H9 (cell line): ENCODE measurements around the gene CAMTA1. TPM values are rescaled to one million over a fixed set of nuclear protein-coding genes. Genes with fewer than 3 reads are reported as not detected.

Experiments
- DNase-seq: peaks from one replicate; pipeline ENCODE4 v3.0.0-alpha.2; 2017
- H2AFZ ChIP-seq: one replicate; pipeline ENCODE4 v1.6.1; 2013; ENCODE audit warnings: mild to moderate bottlenecking, low read length, control low read depth, moderate library complexity
- H2AK5ac ChIP-seq: 2 replicates; pipeline ENCODE4 v1.6.1; 2013; ENCODE audit warnings: low read length, control low read depth, mixed read lengths; ENCODE audit not compliant: insufficient read length
- H2BK120ac ChIP-seq: one replicate; pipeline ENCODE4 v1.6.1; 2013; ENCODE audit warnings: low read depth, mild to moderate bottlenecking, low read length, control low read depth, inconsistent platforms; ENCODE audit not compliant: poor library complexity, severe bottlenecking
- H2BK12ac ChIP-seq: 2 replicates; pipeline ENCODE4 v1.6.1; 2013; ENCODE audit warnings: low read length, control low read depth, mixed read lengths, low read depth; ENCODE audit not compliant: insufficient read length
- H2BK15ac ChIP-seq: 2 replicates; pipeline ENCODE4 v1.6.1; 2013; ENCODE audit warnings: low read depth, low read length, control low read depth
- H2BK20ac ChIP-seq: one replicate; pipeline ENCODE4 v1.6.1; 2013; ENCODE audit warnings: low read depth, mild to moderate bottlenecking, low read length, control low read depth, inconsistent platforms; ENCODE audit not compliant: poor library complexity, severe bottlenecking
- H2BK5ac ChIP-seq: 2 replicates; pipeline ENCODE4 v1.6.1; 2013; ENCODE audit warnings: low read length, control low read depth, mixed read lengths; ENCODE audit not compliant: insufficient read length
- H3K14ac ChIP-seq: 2 replicates; pipeline ENCODE4 v1.6.1; 2013; ENCODE audit warnings: low read length, control low read depth; ENCODE audit not compliant: insufficient read depth
- H3K18ac ChIP-seq: 2 replicates; pipeline ENCODE4 v1.6.1; 2013; ENCODE audit warnings: low read depth, mild to moderate bottlenecking, mixed read lengths, low read length, control low read depth; ENCODE audit not compliant: insufficient read length
- H3K23ac ChIP-seq: 2 replicates; pipeline ENCODE4 v1.6.1; 2013; ENCODE audit warnings: low read length, control low read depth, mixed read lengths, low read depth; ENCODE audit not compliant: insufficient read length
- H3K23me2 ChIP-seq: 2 replicates; pipeline ENCODE4 v1.6.1; 2013; ENCODE audit warnings: low read depth, mild to moderate bottlenecking, mixed read lengths, low read length, control low read depth; ENCODE audit not compliant: insufficient read length, poor library complexity, severe bottlenecking
- H3K27ac ChIP-seq: 2 replicates; pipeline ENCODE4 v1.5.1; 2013; ENCODE audit warnings: low read length, control low read depth, mixed read lengths, low read depth; ENCODE audit not compliant: insufficient read length
- H3K27me3 ChIP-seq: 2 replicates; pipeline ENCODE4 v1.6.1; 2013; ENCODE audit warnings: low read length, control low read depth, inconsistent platforms; ENCODE audit not compliant: insufficient read depth
- H3K4ac ChIP-seq: 2 replicates; pipeline ENCODE4 v1.6.1; 2013; ENCODE audit warnings: low read depth, mild to moderate bottlenecking, control low read depth, inconsistent platforms, low read length, moderate library complexity
- H3K4me1 ChIP-seq: 2 replicates; pipeline ENCODE4 v1.6.1; 2013; ENCODE audit warnings: low read length, control low read depth, inconsistent platforms; ENCODE audit not compliant: insufficient read depth
- H3K4me2 ChIP-seq: 2 replicates; pipeline ENCODE4 v1.6.1; 2013; ENCODE audit warnings: low read length, control low read depth, mixed read lengths; ENCODE audit not compliant: insufficient read length, insufficient read depth
- H3K56ac ChIP-seq: 2 replicates; pipeline ENCODE4 v1.6.1; 2013; ENCODE audit warnings: low read depth, mild to moderate bottlenecking, mixed read lengths, low read length, control low read depth; ENCODE audit not compliant: insufficient read length
- H3K79me1 ChIP-seq: 2 replicates; pipeline ENCODE4 v1.6.1; 2013; ENCODE audit warnings: low read depth, mild to moderate bottlenecking, moderate library complexity, low read length, control low read depth, inconsistent platforms; ENCODE audit not compliant: insufficient read depth, poor library complexity, severe bottlenecking
- H3K79me2 ChIP-seq: 2 replicates; pipeline ENCODE4 v1.6.1; 2013; ENCODE audit warnings: low read length, control low read depth, inconsistent platforms; ENCODE audit not compliant: insufficient read depth
- H3K9ac ChIP-seq: 2 replicates; pipeline ENCODE4 v1.6.1; 2013; ENCODE audit warnings: low read length, control low read depth, mixed read lengths; ENCODE audit not compliant: insufficient read length; ENCODE audit errors: extremely low read depth
- H3K9me3 ChIP-seq: one replicate; pipeline ENCODE4 v1.6.1; 2013; ENCODE audit warnings: low read depth, low read length, inconsistent platforms; ENCODE audit not compliant: control insufficient read depth
- H3T11ph ChIP-seq: one replicate; pipeline ENCODE4 v1.6.1; 2013; ENCODE audit warnings: mild to moderate bottlenecking, low read length, control low read depth, inconsistent platforms
- H4K20me1 ChIP-seq: one replicate; pipeline ENCODE4 v1.6.1; 2013; ENCODE audit not compliant: control insufficient read depth, insufficient read length, insufficient read depth
- H4K5ac ChIP-seq: 2 replicates; pipeline ENCODE4 v1.6.1; 2013; ENCODE audit warnings: low read depth, mild to moderate bottlenecking, mixed read lengths, low read length, control low read depth; ENCODE audit not compliant: insufficient read length
- H4K8ac ChIP-seq: replicated peaks from 2 replicates; pipeline ENCODE4 v1.6.1; 2013; ENCODE audit warnings: low read length, control low read depth, mixed read lengths, low read depth; ENCODE audit not compliant: insufficient read length
- H4K91ac ChIP-seq: 2 replicates; pipeline ENCODE4 v1.6.1; 2013; ENCODE audit warnings: low read depth, mild to moderate bottlenecking, moderate library complexity, mixed read lengths, low read length, control low read depth; ENCODE audit not compliant: insufficient read length
- H3K27ac Mint-ChIP-seq, 3 experiments: 2 replicates in 2 of 3; 3 replicates in 1 of 3; pipeline ENCODE4 v1.8.0; 2020 to 2021; ENCODE audit warnings: mixed read lengths in 3 of 3, mild to moderate bottlenecking in 1 of 3, moderate library complexity in 1 of 3
- H3K27me3 Mint-ChIP-seq: 2 replicates; pipeline ENCODE4 v1.8.0; 2021; ENCODE audit warnings: low read depth, mild to moderate bottlenecking, moderate library complexity, mixed read lengths
- H3K36me3 Mint-ChIP-seq, 3 experiments: 2 replicates in 2 of 3; 3 replicates in 1 of 3; pipeline ENCODE4 v1.8.0; 2020 to 2021; ENCODE audit warnings: low read depth in 3 of 3, mixed read lengths in 3 of 3; ENCODE audit not compliant: insufficient read depth in 1 of 3
- H3K4me1 Mint-ChIP-seq, 2 experiments: 2 replicates each; pipeline ENCODE4 v1.8.0; 2020; ENCODE audit warnings: mixed read lengths in 2 of 2
- H3K4me3 Mint-ChIP-seq, 2 experiments: 2 replicates in 1 of 2; 3 replicates in 1 of 2; pipeline ENCODE4 v1.8.0; 2020 to 2021; ENCODE audit warnings: mild to moderate bottlenecking in 2 of 2, mixed read lengths in 2 of 2, moderate library complexity in 1 of 2
- H3K9me3 Mint-ChIP-seq, 2 experiments: 2 replicates in 1 of 2; 3 replicates in 1 of 2; pipeline ENCODE4 v1.8.0; 2020; ENCODE audit warnings: mild to moderate bottlenecking in 2 of 2, mixed read lengths in 2 of 2, moderate library complexity in 1 of 2
- WGBS: extraction: QIAGEN DNeasy Blood & Tissue Kit; methylation state at CpG from one replicate; pipeline ENCODE4 v1.1.7; 2013; ENCODE audit warnings: missing lambda C conversion rate, low lambda C conversion rate, mixed read lengths; ENCODE audit not compliant: insufficient read length; ENCODE audit errors: extremely low coverage; 5-methylcytosine and 5-hydroxymethylcytosine counted together
- total RNA-seq: library from RNA; stranded (reverse); gene quantifications from 2 replicates; pipeline ENCODE4 v1.2.1, GENCODE V29; 2021
- TF ChIP-seq, protein P1 (sequence below): fragments of 200-600 bp; sonication (generic); conservative IDR thresholded peaks from 3 replicates; pipeline ENCODE4 v1.8.0; 2021; ENCODE audit warnings: antibody characterized with exemption, mild to moderate bottlenecking

CAMTA1 gene
- total RNA-seq, 1 experiment from 2014 or later: 115 TPM

DNA sequence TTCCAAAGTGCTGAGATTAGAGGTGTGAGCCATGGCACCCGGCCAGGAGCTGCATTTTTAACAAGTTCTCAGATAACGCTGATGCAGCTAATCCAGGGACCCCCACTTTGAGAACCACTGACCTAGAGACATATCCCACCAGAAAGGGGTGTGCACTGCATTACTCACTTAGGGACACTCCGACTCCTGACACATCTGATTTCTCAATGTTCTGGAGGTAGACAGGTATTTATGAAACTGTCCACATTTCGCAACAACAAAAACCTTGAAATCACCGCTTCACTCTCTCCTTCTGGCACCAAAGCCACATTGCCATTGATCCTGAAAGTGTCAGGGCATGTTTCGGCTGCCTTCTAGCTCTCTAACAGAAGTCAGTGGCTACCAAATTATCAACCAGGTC lies 23.2 kb upstream of the CAMTA1 start:
- Histone ChIP-seq H4K8ac (no peak overlapping the region), H3K56ac (no peak overlapping the region), H3K9ac (no peak overlapping the region), H2BK12ac (no peak overlapping the region), H3K18ac (no peak overlapping the region), H3K9me3 (no peaks in the 10 kb centered on the region), H3K27ac (no peak overlapping the region), H3K27me3 (no peaks in the 10 kb centered on the region), H3K4me2 (no peak overlapping the region), H4K5ac (no peak overlapping the region), H3K79me2 (no peaks in the 10 kb centered on the region), H4K20me1 (no peaks in the 10 kb centered on the region), H3K4ac (no peak overlapping the region), H4K91ac (no peak overlapping the region), H3K23ac (no peak overlapping the region), H2BK120ac (no peak overlapping the region), H2AK5ac (no peak overlapping the region), H2BK15ac (no peak overlapping the region), H3K14ac (no peak overlapping the region), H3T11ph (no peak overlapping the region), H2BK5ac (no peak overlapping the region), H2BK20ac (no peak overlapping the region), H2AFZ (no peak overlapping the region), H3K4me1 (no peaks in the 10 kb centered on the region), H3K79me1 (no peaks in the 10 kb centered on the region), H3K23me2 (no peaks in the 10 kb centered on the region)
- TF ChIP-seq, protein P1, sequence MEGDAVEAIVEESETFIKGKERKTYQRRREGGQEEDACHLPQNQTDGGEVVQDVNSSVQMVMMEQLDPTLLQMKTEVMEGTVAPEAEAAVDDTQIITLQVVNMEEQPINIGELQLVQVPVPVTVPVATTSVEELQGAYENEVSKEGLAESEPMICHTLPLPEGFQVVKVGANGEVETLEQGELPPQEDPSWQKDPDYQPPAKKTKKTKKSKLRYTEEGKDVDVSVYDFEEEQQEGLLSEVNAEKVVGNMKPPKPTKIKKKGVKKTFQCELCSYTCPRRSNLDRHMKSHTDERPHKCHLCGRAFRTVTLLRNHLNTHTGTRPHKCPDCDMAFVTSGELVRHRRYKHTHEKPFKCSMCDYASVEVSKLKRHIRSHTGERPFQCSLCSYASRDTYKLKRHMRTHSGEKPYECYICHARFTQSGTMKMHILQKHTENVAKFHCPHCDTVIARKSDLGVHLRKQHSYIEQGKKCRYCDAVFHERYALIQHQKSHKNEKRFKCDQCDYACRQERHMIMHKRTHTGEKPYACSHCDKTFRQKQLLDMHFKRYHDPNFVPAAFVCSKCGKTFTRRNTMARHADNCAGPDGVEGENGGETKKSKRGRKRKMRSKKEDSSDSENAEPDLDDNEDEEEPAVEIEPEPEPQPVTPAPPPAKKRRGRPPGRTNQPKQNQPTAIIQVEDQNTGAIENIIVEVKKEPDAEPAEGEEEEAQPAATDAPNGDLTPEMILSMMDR: no peak
- Mint-ChIP-seq H3K4me1 (no peaks in the 10 kb centered on the region), H3K27me3 (peaks cover 2% of the 10 kb centered on the region; the same call in 1 of the 2 replicates), H3K9me3 (no peaks in the 10 kb centered on the region), H3K4me3 (no peak overlapping the region), H3K36me3 (no peaks in the 10 kb centered on the region), H3K27ac (no peak overlapping the region)
- DNase-seq: no peak
- no CpG with 5 or more reads among the region's 6 CpGs for WGBS
